GM10266 (cell line): ENCODE data around the gene RAB30.

Experiments used
- DNase-seq: peaks from one replicate; pipeline ENCODE4 v3.0.0; 2012; ENCODE audit errors: extremely low spot score
- CTCF ChIP-seq: IDR thresholded peaks from 2 replicates; pipeline ENCODE4 v1.5.1; 2012; ENCODE audit warnings: mild to moderate bottlenecking, low read depth; ENCODE audit not compliant: control insufficient read depth, insufficient read depth; ENCODE audit errors: missing control alignments

The RAB30 gene

DNA sequence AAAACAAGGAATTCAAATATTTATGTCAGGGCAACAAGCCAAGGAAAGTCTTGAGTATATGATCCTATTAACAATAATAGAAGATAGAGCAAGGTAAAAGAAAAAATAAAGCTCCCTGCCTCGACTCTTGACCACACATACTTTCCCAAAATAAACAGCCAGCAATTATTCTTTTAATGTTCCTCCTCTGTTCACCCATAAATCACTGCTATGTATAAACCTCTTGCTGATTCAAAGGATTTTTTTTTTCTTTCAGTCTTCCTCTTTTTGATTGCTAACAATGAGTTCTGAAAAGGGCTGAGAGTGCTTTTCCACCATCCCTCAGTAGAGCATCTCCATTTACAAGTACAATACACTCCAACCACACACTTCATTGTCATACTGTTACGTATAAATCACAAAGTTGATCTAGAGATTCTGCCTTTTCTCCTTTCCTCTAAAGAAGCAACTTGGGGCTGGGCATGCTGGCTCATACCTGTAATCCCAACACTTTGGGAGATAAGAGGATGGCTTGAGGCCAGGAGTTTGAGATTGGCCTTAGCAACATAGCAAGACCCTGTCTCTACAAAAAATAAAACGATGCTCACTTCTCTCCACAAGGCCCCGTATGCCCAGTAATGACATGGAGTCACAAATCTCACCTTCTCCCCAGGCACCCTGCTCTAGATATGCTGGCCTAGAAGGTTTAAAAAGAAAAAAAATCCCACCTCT lies 24.0 kb downstream of the RAB30 start:
- TF ChIP-seq CTCF, result no peak
- no peak for DNase-seq

DNA sequence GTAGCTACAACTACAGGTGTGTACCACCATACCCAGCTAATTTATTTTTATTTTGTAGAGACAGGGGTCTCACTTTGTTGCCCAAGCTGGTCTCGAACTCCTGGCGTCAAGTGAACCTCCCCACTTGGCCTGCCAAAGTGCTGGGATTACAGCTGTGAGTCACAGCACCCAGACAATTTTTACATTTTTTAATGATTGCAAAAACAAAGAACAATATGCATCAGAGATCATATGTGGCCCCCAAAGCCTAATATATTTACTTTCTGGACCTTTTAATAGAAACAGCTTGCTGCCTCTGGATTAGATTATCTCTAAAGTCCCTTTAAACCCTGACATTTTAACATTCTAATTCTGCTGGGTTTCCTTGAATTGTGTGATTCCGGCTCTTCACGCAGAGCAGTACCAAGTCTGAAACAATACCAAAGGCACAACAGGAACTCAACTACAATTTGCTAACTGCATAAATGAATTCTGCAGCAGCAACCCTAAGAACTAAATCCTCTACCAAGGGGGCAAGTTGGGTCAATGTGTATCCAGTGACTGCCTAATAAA lies 25.0 kb downstream of the RAB30 start:
- DNase-seq, result no peak
- no peak for TF ChIP-seq CTCF

- peak; percentile 28 for DNase-seq
- no peak for TF ChIP-seq CTCF
Measured at GRCh38 chr11:83044958-83045712, 26.6 kb downstream of the RAB30 start.

DNA sequence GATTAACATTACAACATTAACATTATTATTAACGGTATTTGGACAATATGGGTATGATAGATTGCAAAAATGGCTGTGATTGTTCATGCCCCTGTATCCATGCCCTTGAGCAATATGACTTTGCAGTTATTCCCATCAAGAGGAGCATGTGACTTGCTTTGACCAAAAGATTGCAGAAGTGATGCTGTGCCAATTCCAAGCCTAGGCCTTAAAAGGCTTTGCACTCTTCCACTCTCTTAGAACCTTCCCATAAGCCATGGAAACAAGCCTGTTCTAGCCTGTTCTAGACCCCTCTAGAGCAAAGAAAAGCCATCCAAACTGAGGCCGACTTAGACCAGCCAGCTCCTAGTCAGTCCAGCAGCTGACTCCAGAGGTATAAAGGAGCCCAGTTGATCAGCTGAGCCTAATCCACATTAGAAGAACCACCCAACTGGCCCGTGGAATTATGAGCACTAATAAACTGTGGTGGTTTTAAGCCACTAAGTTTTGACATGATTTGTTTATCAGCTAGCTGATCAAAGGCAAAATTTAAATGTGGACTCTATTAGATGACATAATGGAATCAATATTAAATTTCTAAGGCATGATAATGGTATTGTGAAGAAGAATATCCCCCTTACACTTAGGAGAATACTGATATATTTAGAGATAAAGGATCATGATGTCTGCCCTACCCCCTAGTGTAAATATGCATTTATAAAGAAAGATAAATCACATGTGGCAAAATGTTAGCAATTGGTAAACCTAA lies 28.6 kb downstream of the RAB30 start:
- DNase-seq, result no peak

DNA sequence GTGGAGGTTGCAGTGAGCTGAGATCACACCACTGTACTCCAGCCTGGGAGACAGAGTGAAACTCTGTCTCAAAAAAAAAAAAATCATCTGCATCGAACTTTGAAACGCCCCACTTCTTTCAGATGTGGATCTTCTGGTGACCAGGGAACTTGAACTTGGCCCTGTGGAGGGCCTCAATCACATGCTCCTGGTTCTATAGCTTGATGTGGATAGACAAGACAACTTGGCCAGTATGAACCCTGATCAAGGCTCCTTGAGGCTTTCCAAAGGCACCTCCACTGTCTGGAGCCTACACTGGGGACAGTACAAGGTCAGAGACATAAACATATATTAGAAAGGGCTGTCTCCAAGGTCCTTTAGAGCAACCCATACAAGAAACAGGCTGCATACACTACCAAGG lies 30.6 kb downstream of the RAB30 start:
- no peak for DNase-seq
- no peak for TF ChIP-seq CTCF

More for the DNA sequence above, 28.6 kb downstream of the RAB30 start:
- no peak for TF ChIP-seq CTCF

DNA sequence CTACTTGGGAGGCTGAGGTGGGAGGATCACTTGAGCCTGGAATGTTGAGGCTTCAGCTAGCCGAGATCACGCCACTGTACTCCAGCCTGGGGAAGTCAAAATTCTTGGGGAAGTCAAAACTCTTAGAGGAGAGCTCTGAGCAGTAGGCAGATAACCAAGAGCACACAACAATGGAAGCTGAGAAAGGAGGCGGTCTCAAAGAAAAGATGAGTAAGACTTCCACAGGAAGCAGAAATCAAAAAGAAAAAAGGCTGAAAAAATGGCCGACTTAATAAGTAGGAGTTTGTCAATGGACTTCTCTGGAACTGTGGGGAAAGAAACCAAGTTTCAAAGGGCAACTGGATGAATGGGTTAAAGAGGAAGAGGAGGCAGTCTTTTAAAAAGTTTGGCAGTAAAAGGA lies 32.1 kb downstream of the RAB30 start:
- TF ChIP-seq CTCF, result no peak
- DNase-seq, result no peak
